NCI-H1105 treated with DMSO at 0.1 percent for 48 hours (cell line): ENCODE data around the gene LARGE2.

Experiments
- DNase-seq: peaks from one replicate; lab custom pipeline; 2025; lab: John Stamatoyannopoulos, UW

LARGE2 gene

GRCh38 chr11:45961751-45962240 lies 39.3 kb downstream of the LARGE2 start:
- DNase-seq, result no peak

- DNase-seq, result peak; percentile 88
Observed at GRCh38 chr11:45964911-45965389, 42.5 kb downstream of the LARGE2 start.

GRCh38 chr11:45967506-45967905 lies 45.0 kb downstream of the LARGE2 start:
- DNase-seq, result no peak

- DNase-seq, result no peak
Observed at GRCh38 chr11:45968901-45969300, 46.4 kb downstream of the LARGE2 start.

- DNase-seq, result no peak
Observed at GRCh38 chr11:45973601-45974000, 51.1 kb downstream of the LARGE2 start.

- DNase-seq, result no peak
Observed at GRCh38 chr11:45974806-45975205, 52.4 kb downstream of the LARGE2 start.
